SW 1271 (cell line): ENCODE measurements around the gene CRTAP.
"Not testable (repeated sequence)": the region's sequence is repeated elsewhere in the genome, so short reads cannot be mapped to it uniquely, and the experiment has no call there.

Experiments used
- DNase-seq, 2 experiments: peaks; one replicate each; lab custom pipeline; 2025; lab: John Stamatoyannopoulos, UW

Gene CRTAP

DNA sequence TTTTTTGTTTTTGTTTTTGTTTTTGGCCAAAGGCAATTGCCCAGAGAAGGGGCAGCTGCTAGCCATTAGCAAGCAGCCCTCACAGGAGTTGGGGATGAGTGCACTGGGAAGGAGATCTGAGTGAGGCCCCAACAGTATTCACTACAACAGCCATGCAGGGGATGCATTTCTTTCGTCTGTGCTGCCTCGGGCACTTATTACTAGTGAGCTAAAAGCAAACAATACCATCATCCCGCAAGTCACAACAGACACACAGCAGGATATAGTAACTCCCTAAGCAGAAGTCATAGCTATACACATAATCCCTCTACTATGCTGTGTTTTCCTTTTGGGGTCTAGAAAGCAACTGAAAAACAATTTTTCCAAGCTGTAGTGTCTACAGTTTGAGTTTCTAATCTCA lies 27.2 kb downstream of the CRTAP start:
- DNase-seq = no peak

DNA sequence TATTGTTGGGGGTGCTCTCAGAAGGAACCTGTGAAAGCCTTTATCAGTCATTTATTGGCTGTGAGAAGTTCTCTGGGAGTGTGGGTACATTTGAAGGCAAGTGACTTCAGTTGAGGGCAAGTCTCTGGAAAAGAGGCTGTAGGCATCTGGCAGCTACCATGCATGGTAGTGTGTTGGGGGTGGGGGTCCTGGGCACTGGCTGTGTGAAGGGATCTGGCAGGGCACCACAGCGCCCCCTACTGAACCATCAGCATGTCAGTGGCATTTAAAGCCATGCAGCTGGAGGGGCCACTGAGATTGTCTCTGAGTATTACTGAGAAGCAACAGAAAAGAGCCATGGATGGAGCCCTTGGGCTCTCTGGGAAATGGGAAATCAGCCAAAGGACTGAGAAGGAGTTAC lies 30.6 kb downstream of the CRTAP start:
- no peak for DNase-seq

DNA sequence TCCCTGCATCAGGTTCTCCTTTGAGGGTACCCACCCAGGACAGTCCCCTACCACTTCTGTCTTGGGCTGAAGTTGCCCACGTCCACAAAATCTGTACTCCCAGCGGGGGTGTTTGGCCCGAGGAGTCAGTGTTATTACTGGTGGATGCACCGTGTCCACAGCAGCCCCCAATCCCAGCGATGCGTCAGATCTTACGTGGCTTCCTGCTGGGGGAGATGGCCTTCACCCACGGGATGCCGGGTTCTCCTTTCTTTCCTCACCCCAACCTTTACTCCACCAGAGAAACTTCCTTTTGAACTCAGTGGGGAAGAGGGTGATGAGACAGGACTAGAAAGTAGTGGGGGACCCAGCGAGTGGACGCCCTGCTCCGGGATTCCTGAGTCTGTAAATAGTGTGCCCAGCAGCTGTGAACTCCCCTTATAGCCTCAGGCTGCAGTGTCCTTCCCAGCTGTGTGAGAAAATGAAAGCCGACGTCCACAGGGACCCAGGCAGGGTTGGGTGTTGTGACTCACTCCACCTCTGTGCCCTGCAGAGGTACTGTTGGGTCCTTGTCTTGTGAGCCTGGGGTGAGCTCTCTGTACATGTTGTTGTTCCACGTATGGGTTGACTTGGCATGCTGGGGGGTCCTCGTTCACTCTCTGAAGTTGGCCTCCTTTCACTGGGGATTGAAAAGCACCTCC lies 31.5 kb downstream of the CRTAP start:
- DNase-seq = no peak

DNA sequence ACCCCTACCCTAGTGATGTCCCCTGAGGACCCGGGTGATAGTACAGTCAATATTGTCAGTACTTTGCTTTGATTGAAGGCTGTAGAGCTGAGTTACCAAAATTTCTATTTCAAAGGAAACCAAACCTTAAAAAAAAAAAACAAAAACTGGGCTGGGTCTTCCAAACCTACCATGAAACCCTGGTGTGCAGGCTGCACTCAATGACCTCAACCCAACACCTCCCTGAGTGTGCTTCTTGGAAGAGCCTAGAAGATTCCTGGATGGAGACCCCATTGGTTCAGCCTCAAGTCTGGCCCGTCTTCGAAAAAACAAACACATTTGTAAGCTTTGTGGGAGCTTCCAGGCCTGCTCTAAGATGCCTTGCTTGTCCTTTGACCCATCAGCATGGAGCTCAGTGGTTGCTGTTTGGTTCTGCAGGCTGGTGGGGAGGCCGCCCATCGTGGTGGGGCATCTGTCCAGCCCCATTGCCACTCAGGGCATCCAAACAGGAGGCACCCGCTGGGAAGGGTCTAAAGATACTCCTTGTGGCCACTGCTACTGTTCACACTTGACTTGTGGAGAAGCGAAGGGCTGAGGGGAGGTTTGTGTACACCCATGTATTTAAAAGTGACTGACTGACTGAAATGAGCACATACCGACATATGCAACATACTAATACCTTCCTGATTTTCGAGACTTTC lies 32.2 kb downstream of the CRTAP start:
- no peak for DNase-seq

DNA sequence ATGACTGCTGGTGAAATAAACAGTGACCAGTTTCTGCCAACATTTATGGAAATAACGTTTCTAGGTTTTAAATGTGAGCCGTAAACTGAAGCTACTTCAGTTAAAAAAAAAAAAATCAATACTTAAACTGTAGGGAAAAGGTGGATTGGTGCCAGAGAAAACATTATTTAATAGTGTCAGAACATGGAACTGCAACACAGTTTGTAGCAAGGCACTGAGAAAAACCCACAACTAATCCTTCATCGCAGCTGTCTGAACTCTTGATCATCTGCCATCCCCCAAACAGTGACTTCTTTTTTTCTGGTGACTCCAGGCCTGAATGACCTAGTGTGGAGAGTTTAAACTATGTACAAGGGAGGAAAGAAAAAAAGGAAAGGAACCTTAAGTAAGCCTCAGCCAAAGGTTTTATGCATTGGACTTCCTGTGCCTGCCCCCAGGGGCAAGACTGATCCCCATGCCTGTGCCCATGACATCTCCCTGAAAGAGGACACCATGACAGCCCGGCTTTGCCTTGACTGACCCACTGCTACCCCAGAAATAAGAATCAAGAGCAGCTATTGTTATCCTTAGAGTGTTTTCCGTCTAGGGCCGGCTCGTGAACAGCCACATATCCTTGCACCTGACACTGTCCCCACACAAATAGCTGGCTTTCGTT lies 33.1 kb downstream of the CRTAP start:
- DNase-seq = no peak

DNA sequence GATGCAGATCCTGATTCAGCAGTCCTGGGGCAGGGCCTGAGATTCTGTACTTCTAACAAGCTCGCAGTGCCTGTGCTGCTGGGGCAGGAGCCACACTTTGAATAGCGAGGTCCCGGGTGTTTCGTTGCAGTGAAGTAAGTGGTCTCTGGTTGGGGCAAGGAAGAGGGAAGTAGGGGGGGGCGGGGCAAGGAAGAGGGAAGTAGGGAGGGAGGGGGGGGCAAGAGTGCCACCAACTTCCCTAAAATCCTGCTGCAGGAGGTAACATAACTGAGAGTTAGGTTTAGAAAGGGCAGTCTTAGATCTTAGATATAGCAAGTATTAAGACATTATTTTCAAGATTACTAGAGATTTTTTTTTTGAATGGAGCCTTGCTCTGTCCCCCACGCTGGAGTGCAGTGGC lies 35.5 kb downstream of the CRTAP start:
- no peak for DNase-seq

DNA sequence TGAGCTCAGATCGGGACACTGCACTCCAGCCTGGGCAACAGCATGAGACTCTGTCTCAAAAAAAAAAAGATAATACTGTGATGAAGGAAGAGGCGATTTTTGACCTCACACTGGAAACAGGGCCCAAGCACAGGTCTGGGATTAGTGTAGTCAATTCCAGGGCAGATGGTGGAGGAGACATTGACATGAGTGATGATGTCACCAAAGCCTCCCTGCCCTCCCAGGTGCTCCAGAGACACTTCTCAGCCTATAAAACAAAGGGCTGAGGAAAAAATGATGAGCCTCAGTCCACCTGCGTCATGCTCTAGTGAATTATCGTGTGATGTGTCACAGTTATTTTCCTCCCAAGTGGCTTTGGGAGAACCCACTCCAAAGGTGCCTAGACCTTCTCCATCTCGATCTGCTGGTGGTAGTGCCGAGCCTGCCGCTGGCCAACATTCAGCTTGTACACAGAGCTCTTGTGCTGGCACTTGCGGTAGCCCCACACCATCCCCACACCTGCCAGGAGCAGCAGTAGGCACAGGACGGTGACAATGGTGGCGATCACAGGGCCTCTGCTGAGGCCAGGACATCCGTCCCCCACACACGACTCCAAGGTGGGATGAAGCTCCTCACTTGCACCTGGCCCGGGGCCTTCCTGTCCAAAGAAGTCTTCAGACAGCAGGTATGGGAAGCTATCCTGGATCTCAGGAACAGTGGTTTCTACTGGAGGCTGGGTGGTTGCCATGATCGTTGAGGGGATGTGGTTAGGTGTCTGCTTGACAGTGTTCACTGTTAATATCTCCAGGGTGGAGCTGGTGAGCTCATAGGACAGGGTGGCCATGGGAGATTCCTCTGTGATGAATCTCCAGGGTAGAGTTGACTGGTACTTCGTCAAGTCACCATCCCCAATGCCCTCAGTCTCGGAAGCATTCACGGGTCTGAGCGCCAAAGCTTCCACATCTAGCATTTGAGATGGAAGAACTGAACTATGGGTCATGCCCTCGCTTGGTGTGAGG lies 38.8 kb downstream of the CRTAP start:
- DNase-seq = no peak

DNA sequence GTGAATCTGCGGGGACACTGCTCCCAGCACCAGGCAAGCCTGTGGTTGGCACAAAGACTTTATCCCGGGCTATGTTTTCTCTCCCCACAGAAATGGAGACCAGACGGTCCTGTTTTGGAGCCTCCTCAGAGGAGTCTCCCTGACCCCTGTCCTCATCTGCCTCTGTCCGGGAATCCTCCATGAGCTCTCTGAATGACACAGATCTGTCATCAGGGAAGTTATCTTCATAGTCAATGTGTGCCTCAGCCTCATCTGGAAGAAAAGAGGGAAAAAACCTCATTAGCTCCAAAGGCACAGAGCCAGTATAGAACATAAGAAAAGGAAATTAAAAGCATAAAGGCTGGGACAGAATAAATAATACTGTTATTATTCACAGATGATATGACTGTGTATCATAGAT lies 40.0 kb downstream of the CRTAP start:
- no peak for DNase-seq

DNA sequence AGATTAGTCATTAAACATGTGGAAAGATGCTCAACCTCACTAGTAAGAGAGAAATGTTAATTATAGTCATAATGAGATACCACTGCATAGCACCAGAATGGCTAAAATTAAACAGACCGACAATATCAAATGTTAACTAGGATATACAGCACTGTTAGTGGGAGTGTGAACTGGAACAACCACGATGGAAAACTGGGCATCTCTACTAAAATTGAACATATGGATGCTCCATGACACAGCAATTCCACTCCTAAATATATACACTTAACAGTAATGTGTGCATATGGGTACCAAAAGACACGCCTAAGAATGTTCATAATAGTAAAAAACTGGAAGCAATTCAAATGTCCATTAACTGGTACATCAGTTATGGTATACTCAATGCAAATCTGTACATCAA lies 41.5 kb downstream of the CRTAP start:
- DNase-seq = no peak

DNA sequence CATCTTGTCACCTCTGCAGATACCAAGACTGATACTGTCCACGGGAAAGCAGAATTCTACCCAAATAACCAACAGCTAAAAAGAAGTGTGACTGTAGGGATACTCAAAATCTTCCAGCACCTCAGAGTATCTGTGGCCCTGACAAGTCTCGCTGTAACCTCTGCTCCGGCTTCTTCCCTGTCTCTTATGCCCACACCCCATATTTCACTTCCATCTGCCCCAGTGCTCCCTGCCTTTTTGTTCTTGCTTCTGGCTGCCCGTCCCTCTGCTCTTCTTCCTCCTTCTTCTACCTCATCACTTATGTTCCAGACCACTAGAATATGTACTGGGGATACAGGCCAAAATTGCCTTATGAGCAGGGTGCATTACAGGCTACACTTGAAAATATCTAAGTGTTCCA lies 45.4 kb downstream of the CRTAP start:
- no peak for DNase-seq

DNA sequence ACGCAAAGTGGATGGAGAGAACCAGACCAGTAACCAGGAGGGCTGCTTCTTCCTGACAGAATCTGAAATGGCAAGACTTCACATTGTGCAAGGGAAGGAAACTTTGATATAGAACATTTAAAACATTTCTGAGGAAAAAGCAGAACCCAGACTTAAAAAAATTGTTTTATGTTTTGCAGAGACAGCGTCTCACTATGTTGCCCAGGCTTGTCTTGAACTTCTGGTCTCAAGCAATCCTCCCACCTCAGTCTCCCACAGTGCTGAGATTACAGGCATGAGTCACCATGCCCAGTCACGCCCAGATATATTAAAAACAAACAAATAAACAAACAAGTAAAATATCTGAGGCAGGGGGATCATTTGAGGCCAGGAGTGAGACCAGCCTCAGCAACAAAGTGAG lies 46.2 kb downstream of the CRTAP start:
- DNase-seq = no peak

DNA sequence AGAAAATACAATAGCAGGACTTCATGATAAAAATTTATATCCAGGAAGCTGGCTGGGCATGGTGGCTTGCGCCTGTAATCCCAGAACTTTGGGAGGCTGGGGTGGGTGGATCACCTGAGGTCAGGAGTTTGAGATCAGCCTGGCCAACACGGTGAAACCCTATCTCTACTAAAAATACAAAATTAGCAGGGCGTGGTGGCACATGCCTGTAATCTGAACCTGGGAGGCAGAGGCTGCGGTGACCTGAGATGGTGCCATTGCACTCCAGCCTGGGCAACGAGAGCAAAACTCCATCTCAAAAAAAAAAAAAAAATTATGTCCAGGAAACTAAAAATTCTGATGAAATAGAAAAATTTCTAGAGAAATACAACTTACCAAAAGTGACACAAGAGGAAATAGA lies 48.8 kb downstream of the CRTAP start:
- DNase-seq = not testable (repeated sequence)

DNA sequence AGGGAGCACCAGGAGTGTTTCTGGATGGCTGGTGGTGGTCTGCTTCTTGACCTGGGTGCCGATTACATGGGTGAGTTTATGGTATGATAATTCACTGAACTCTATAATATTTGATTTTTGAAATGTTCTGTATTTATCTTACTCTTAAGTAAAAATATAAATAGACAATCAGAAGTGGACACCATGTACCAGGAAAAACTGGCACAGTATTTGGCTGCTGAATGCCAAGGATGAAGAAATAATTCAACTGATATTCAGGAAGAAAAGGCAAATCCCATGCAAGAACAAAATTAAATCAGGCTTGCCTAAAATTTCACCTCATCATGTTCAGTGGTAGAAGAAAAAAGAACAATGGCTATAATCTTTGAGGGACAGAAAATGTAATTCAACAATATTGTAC lies 51.6 kb downstream of the CRTAP start:
- DNase-seq = no peak

DNA sequence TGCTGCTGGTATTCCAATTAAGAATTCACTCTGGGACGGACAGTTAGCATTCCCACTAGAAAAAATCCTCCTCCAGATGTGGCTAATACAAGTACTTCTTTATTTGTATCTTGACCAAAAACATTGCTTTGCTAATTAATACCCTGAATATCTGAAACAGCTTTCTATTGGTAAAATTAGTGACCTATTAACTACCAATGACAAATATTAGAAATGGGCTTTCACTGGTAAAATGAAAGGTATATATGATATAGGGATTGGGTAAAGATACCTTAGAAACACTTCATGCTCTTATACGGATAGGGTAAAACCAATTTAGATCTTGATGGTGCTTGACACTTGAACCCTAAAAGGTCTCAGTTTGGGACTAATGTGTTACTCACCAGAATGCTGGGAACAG lies 52.3 kb downstream of the CRTAP start:
- DNase-seq = no peak

DNA sequence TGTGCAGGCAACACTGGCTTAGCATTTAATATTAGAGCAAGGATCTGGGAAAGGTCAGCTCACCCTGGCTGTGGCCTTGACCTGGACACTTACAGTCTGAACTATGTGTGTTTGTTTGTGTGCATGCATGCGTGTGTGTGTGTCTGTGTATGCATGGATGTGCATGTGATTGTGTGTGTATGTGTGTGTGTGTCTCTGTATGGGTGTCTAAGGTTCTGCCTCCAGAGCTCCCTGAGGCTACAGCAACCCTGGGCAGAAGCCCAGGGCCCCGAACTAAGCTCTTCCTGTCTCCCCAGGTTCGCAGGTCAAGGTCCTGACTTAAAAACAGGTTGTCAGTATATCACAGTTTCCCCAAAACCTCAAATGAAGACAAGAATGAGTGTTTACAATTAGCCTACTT lies 53.5 kb downstream of the CRTAP start:
- DNase-seq = no peak

DNA sequence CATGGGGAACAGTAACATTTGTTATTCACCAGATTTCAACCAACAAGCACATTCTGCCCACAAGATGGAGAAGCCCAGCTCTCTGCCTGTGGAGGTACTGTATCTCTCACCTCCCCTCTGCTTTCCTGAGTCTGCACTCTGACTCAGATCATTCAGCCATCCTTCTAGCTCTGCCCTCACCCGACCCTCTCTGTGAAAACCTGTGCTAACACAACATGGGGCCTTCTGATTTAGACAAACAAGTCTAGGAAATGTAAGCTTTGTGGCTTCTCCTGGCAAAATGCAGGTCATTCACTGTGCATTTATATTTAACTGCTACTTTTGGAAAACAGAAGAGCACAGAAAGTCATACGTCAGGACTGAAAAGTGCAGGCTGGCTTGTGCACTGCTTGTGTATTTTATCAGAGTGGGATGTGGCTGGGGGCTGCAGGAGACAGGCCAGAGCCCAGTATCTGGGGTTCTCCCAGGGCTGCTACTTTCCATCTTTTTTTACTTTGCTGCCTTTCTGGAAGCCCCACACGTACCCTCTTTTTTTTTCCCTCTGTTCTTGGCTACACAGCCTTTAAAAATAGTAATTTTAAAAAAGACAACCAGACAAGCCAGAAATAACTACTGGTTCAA lies 54.0 kb downstream of the CRTAP start:
- no peak for DNase-seq

DNA sequence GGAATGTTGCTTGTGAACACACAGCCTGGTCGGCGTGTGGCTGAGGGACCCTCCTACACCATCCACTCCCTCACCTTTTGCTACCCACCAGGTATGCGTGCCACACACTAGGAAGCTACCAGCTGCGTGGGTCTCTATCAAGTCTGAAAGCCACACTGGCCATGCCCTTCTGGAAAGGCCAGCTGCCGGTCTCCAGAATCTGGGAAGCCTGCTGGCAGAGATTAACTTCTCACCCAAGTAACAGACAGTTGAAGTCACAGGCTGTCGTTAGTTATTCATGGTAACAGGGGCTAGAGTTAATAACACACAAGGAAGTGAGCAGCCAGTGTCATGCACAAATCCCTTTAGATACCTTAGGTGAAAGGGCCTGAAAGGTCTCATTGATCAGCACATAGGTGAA lies 56.7 kb downstream of the CRTAP start:
- no peak for DNase-seq

DNA sequence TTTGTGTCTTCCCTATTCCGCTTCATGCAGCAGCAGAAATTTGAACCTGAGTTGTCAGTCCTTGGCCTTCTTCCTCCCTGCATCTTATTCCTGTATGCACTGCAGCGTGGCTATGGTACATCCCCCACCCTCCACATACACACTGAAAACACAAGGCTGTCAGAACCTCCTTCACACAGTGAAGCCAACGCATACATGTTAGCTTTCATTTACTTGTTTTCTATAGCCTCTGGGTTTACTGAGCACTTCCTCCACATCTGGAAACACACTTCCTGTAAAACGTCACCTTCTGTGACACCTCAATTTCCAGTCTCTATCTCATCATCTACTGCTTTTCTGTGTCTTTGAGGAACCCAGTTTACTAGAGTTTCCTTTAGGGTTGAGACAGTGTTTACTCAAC lies 57.8 kb downstream of the CRTAP start:
- DNase-seq = no peak

DNA sequence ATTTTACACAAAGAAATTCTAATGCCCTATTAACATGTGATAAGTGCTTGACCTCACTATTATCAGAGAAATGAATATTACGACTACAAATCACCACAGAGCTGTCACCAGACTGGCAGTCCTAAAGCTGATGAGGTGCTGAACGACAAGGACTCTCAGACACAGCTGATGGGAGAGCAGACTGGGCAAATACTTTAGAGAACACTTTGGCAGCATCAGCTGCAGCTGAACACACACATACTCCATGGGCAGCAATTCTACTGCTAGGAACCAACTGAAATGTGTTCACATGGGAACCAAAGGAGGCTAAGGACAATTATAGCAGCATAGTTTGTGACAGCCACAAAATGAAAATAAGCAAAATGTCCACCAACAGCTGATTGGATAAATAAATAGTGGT lies 59.3 kb downstream of the CRTAP start:
- DNase-seq = no peak

DNA sequence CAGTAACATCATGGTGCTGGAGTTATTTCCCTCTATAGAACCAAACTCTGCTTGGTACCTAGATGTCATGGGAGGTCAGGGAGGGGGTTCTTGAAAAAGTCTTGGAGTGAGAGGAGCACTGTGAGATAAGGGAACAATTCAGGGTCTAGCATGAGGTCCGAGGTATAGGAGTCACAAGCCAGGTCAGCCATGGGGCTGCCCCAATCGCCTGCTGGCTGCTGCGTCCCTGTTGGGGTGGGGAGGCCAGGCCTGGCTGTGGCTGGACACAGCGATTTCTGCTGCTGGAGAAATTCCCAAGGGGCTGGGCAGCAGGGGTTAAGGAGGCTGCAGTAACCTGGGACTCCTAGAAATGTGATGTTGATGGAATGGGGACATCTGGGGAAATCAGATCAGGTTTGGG lies 59.9 kb downstream of the CRTAP start:
- DNase-seq = no peak

DNA sequence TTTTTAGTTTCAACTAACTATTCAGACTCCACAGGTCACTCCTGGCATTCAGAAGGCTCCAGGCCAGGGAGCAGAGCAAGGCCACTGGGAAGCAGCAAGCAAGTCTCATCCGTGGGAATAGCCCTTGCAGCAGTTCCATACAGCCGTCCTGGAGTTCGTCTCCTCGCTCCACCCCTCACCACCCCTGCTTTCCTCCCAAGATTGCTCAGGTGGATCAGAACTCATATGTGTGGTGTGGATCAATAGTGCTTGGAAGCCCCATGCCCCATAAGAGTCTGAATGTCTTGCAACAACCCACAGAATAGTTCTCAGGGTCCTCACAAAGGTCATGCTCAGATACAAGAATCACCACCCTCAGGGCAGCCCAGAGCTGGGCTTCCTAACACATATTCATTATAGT lies 60.3 kb downstream of the CRTAP start:
- DNase-seq = no peak
